ENCODE data around the gene DCP2. TPM values are rescaled to one million over a fixed set of nuclear protein-coding genes. Genes with fewer than 3 reads are reported as not detected.

Gene DCP2
- total RNA-seq, 4 donors from 2014 or later, result 13.2 to 41.3 (median 22.8) TPM

GRCh38 chr5:113003763-113004162, 27.2 kb downstream of the DCP2 start:
- H3K4me3 ChIP-seq, result no peak overlapping the region
- TF ChIP-seq POLR2A (IDR thresholded peaks at IDR 0.05) (no peak), CTCF (IDR thresholded peaks at IDR 0.05) (no peak)
- no peaks in the 10 kb centered on the region for H3K27me3 ChIP-seq
- H3K9me3 ChIP-seq, result no peaks in the 10 kb centered on the region
- no peak for DNase-seq
- peaks cover 0 to 61% (median 0%) of the 10 kb centered on the region in 3 donors for H3K36me3 ChIP-seq
- no peaks in the 10 kb centered on the region for H3K4me1 ChIP-seq
- no peak overlapping the region for H3K27ac ChIP-seq

- Histone ChIP-seq H3K27ac (no peak overlapping the region), H3K36me3 (peaks cover 0 to 69% (median 0%) of the 10 kb centered on the region in 3 donors), H3K27me3 (no peaks in the 10 kb centered on the region), H3K4me1 (no peaks in the 10 kb centered on the region), H3K9me3 (no peaks in the 10 kb centered on the region), H3K4me3 (no peak overlapping the region)
- DNase-seq, result no peak
- no peak for TF ChIP-seq CTCF (IDR thresholded peaks at IDR 0.05)
- TF ChIP-seq POLR2A (IDR thresholded peaks at IDR 0.05), result no peak
Observed at GRCh38 chr5:113005454-113005853, 28.9 kb downstream of the DCP2 start.

GRCh38 chr5:113017881-113018635, 41.5 kb downstream of the DCP2 start:
- DNase-seq, result no peak
- Histone ChIP-seq H3K4me3 (no peak overlapping the region), H3K27ac (no peak overlapping the region), H3K9me3 (no peaks in the 10 kb centered on the region), H3K36me3 (peaks cover 0 to 24% (median 0%) of the 10 kb centered on the region in 3 donors), H3K27me3 (no peaks in the 10 kb centered on the region), H3K4me1 (no peaks in the 10 kb centered on the region)
- TF ChIP-seq POLR2A (IDR thresholded peaks at IDR 0.05) (no peak), CTCF (IDR thresholded peaks at IDR 0.05) (no peak)

DNA sequence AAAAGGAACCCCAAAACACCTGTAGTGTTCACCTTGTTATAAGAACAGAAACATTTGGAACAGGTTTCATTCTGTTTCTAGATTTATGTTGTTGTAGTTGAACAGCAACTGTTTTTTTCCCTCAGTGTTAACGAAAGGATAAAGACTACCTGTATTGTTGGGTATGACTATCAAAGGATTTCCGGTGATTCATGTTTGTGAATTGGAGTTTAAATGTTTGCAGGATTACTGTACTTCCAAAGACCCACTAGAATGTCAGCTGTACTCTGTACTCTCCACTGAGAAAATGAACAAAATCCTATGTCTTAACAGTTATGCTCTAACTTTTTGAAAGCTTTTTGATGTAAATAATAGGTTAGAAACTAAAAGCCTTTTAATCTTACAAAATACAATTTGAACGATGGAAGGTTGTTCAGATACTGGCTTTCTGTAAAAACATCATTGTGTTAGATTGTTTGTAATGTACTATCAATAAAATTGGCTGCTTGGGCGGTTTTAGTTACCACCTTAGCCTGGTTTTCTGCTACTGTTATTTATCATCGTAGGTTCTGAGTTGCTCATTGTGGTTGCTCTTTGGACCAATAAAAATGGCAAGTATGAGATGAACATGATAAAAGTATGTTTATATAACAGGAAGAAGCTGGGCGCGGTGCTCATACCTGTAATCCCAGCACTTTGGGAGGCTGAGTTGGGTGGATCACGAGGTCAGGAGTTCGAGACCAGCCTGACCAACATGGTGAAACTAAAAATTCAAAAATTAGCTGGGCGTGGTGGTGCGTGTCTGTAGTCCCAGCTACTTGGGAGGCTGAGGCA, 44.1 kb downstream of the DCP2 start:
- TF ChIP-seq POLR2A (IDR thresholded peaks at IDR 0.05) (no peak), CTCF (IDR thresholded peaks at IDR 0.05) (no peak)
- no peaks in the 10 kb centered on the region for H3K9me3 ChIP-seq
- H3K4me3 ChIP-seq, result no peak overlapping the region
- H3K36me3 ChIP-seq, result peaks cover 0 to 6% (median 0%) of the 10 kb centered on the region in 3 donors
- no peak overlapping the region for H3K27ac ChIP-seq
- DNase-seq, result no peak
- no peaks in the 10 kb centered on the region for H3K4me1 ChIP-seq
- no peaks in the 10 kb centered on the region for H3K27me3 ChIP-seq

DNA sequence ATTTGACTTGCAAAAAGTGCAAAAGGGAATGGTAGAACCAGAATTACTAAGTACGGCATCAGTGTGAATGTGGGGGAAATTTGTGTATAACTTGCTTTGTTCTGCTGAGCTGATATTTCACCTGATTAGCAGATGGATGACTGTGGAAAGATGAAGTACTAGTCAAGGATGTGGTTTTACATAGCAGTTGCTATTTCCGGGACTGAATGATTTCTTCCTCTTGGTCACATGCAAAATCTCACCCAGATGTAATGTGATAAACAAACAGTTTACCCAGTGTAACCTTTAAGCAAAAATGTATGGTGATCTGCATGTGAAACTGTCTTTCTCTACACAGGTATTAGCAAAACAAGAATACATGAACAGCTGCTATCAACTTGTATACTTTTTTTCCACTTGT, 46.1 kb downstream of the DCP2 start:
- no peaks in the 10 kb centered on the region for H3K4me1 ChIP-seq
- DNase-seq, result no peak
- H3K9me3 ChIP-seq, result no peaks in the 10 kb centered on the region
- no peak overlapping the region for H3K4me3 ChIP-seq
- TF ChIP-seq CTCF (IDR thresholded peaks at IDR 0.05), result no peak
- TF ChIP-seq POLR2A (IDR thresholded peaks at IDR 0.05), result no peak
- H3K27me3 ChIP-seq, result no peaks in the 10 kb centered on the region
- peak overlapping the region; percentile 10 to 52 (median 28) for H3K27ac ChIP-seq
- H3K36me3 ChIP-seq, result peaks cover 0 to 18% (median 0%) of the 10 kb centered on the region in 3 donors

Data from Peyer's patch (tissue), 4 donors.